Thyroid gland (tissue), 4 donors: ENCODE results near the gene PRKACA.
"Not testable (repeated sequence)": the region's sequence is repeated elsewhere in the genome, so short reads cannot be mapped to it uniquely, and the experiment has no call there.

Experiments used
- POLR2A ChIP-seq, 2 donors: fragments of 450-650 bp; IDR thresholded peaks; one replicate each; pipeline ENCODE4 v1.6.1; 2017; ENCODE audit warnings: antibody characterized with exemption in 2 of 2, mild to moderate bottlenecking in 2 of 2, moderate library complexity in 1 of 2
- TF ChIP-seq, protein P1 (sequence below), 6 experiments: fragments of 200-600 bp in 3 of 6; fragments of 450-650 bp in 3 of 6; sonication (generic) in 3 of 6; IDR thresholded peaks; one replicate each; pipeline ENCODE4 v1.5.1; 2016 to 2019; ENCODE audit warnings: antibody characterized with exemption in 6 of 6, mild to moderate bottlenecking in 2 of 6, inconsistent platforms in 1 of 6, moderate library complexity in 1 of 6

DNA sequence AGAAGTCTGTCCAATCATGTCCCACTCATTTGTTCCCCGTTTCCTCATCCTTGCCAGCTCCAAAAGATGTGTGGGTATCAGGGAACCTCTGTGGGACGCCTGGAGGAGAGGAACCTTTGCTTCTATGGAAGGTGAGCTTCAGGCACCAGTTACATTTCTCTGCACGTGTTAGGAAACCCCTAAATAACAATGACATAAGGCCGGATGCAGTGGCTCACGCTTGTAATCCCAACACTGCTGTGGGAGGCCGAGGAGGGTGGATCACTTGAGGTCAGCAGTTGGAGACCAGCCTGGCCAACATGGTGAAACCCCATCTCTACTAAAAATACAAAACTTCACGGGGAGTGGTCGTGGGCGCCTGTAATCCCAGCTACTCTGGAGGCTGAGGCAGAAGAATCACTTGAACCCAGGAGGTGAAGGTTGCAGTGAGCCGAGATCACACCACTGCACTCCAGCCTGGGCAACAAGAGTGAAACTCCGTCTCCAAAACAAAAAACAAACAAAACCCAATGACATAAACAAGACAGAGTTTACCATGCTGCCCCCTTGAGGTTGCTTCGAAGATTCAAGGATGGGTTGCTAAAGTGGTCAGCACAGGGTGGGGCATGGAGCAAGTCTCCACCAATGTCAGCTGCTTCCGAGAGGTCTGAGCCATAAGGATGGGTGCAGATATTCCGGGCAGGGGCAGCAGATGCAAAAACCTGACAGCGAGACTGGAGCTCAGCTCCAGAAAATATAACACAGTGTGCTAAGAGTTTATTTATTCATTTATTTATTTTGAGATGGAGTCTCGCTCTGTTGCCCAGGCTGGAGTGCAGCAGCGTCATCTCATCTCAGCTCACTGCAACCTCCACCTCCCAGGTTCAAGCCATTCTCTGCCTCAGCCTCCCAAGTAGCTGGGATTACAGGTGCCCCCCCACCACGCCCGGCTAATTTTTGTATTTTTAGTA lies 74.6 kb downstream of the PRKACA start:
- TF ChIP-seq, protein P1, sequence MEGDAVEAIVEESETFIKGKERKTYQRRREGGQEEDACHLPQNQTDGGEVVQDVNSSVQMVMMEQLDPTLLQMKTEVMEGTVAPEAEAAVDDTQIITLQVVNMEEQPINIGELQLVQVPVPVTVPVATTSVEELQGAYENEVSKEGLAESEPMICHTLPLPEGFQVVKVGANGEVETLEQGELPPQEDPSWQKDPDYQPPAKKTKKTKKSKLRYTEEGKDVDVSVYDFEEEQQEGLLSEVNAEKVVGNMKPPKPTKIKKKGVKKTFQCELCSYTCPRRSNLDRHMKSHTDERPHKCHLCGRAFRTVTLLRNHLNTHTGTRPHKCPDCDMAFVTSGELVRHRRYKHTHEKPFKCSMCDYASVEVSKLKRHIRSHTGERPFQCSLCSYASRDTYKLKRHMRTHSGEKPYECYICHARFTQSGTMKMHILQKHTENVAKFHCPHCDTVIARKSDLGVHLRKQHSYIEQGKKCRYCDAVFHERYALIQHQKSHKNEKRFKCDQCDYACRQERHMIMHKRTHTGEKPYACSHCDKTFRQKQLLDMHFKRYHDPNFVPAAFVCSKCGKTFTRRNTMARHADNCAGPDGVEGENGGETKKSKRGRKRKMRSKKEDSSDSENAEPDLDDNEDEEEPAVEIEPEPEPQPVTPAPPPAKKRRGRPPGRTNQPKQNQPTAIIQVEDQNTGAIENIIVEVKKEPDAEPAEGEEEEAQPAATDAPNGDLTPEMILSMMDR (IDR thresholded peaks at IDR 0.05) = peak in 5 of 6 experiments; percentile 9 to 56 (median 38)
- TF ChIP-seq POLR2A (IDR thresholded peaks at IDR 0.05) = not testable (repeated sequence)
